K562 (cell line): ENCODE data around the gene ERC2. TPM values are rescaled to one million over a fixed set of nuclear protein-coding genes. Genes with fewer than 3 reads are reported as not detected.

Experiments used
- ATAC-seq: fragments of 200-7000 bp; cut with Tn5 transposase; 3 replicates; pipeline ENCODE4 v1.9.1; 2020; ENCODE audit warnings: moderate library complexity
- BruUV-seq: library from RNA; stranded (reverse); fragments of 400-500 nt; replicated peaks from 2 replicates; lab custom pipeline; 2021; lab: Mats Ljungman, UMichigan
- CTCF ChIA-PET: fragments of 300-600 bp; formaldehyde crosslinking; extraction: SDS; loops from one replicate; lab custom pipeline; 2021; ENCODE audit warnings: low intra/inter-chr PET ratio; lab: Yijun Ruan, JAX
- POLR2A ChIA-PET: fragments of 300-600, 350-650 bp; sonication (Branson Sonifier 250); formaldehyde crosslinking; extraction: SDS; loops from one replicate; lab custom pipeline; 2021; ENCODE audit warnings: antibody characterized with exemption, inconsistent platforms; lab: Yijun Ruan, JAX
- DNase-seq, 4 experiments: peaks; one replicate each; pipeline versions ENCODE4 v3.0.0 to v3.0.0-alpha.2; 2011 to 2018; ENCODE audit warnings: low spot score in 3 of 4, mixed read lengths in 3 of 4; ENCODE audit errors: extremely low read depth in 1 of 4
- FAIRE-seq: peaks from 2 replicates; lab custom pipeline; 2011; peaks lifted over from hg19 to GRCh38; lab: Jason Lieb, UNC
- H2AFZ ChIP-seq: 2 replicates; pipeline ENCODE4 v1.6.0; 2011; ENCODE audit warnings: low read depth, low read length, control low read depth, inconsistent platforms
- H3K27ac ChIP-seq: fragments of 200-600 bp; 3 replicates; pipeline ENCODE4 v1.8.0; 2011; ENCODE audit warnings: low read depth, mild to moderate bottlenecking, control low read depth, inconsistent platforms, low read length, moderate library complexity, mixed read lengths; ENCODE audit errors: extremely low read depth
- H3K27me3 ChIP-seq, 2 experiments: fragments of 300-600 bp in 1 of 2; 2 replicates in 1 of 2; 3 replicates in 1 of 2; pipeline versions ENCODE4 v1.6.0 to v1.8.0; 2011; ENCODE audit warnings: inconsistent platforms in 2 of 2, low read length in 2 of 2, mild to moderate bottlenecking in 1 of 2, mixed read lengths in 1 of 2, moderate library complexity in 1 of 2; ENCODE audit not compliant: control insufficient read depth in 2 of 2, insufficient read depth in 2 of 2
- H3K36me3 ChIP-seq: fragments of 300-600 bp; 3 replicates; pipeline ENCODE4 v1.8.0; 2011; ENCODE audit warnings: mild to moderate bottlenecking, low read length, inconsistent platforms; ENCODE audit not compliant: control insufficient read depth, insufficient read depth
- H3K4me1 ChIP-seq, 2 experiments: fragments of 200-600 bp in 1 of 2; replicated peaks in 1 of 2; 2 replicates in 1 of 2; 3 replicates in 1 of 2; pipeline versions ENCODE4 v1.5.1 to v1.8.0; 2011; ENCODE audit warnings: inconsistent platforms in 2 of 2, low read length in 2 of 2, mild to moderate bottlenecking in 1 of 2, mixed read lengths in 1 of 2, moderate library complexity in 1 of 2; ENCODE audit not compliant: control insufficient read depth in 2 of 2, insufficient read depth in 2 of 2
- H3K4me2 ChIP-seq: 2 replicates; pipeline ENCODE4 v1.6.1; 2011; ENCODE audit warnings: low read length, control low read depth, inconsistent platforms, mixed read lengths; ENCODE audit not compliant: insufficient read depth
- H3K4me3 ChIP-seq: fragments of 200-600 bp; sonication (generic), shearing (Covaris generic); 2 replicates; pipeline ENCODE4 v1.5.1; 2016; ENCODE audit warnings: control low read depth, inconsistent platforms
- H3K79me2 ChIP-seq: fragments of 200-600 bp; 3 replicates; pipeline ENCODE4 v1.8.0; 2011; ENCODE audit warnings: low read length, inconsistent platforms; ENCODE audit not compliant: control insufficient read depth, insufficient read depth
- H3K9ac ChIP-seq, 2 experiments: 2 replicates each; pipeline versions ENCODE4 v1.6.0 to v1.6.1; 2011; ENCODE audit warnings: low read depth in 2 of 2, low read length in 2 of 2, control low read depth in 1 of 2, inconsistent platforms in 1 of 2, mild to moderate bottlenecking in 1 of 2, mixed read lengths in 1 of 2; ENCODE audit not compliant: insufficient read depth in 1 of 2
- H3K9me1 ChIP-seq: one replicate; pipeline ENCODE4 v1.6.0; 2011; ENCODE audit warnings: inconsistent platforms, mild to moderate bottlenecking, low read length, moderate library complexity; ENCODE audit not compliant: control insufficient read depth, insufficient read depth
- H3K9me3 ChIP-seq: replicated peaks from 2 replicates; pipeline ENCODE4 v1.5.1; 2011; ENCODE audit warnings: low read depth, low read length, inconsistent platforms; ENCODE audit not compliant: control insufficient read depth, insufficient read depth
- H4K20me1 ChIP-seq: replicated peaks from 2 replicates; pipeline ENCODE4 v1.6.1; 2011; ENCODE audit warnings: low read length, inconsistent platforms, mixed read lengths; ENCODE audit not compliant: control insufficient read depth, insufficient read depth
- ARID1B ChIP-seq: fragments of 450-650 bp; IDR thresholded peaks from 2 replicates; pipeline ENCODE4 v1.6.1; 2016; ENCODE audit warnings: antibody characterized with exemption, mild to moderate bottlenecking, inconsistent platforms
- DDX20 ChIP-seq: fragments of 450-650 bp; IDR thresholded peaks from 2 replicates; pipeline ENCODE4 v1.6.1; 2016; ENCODE audit warnings: missing genetic modification characterization, low read depth, mild to moderate bottlenecking, missing compliant biosample characterization, moderate library complexity
- ERF ChIP-seq: fragments of 450-650 bp; formaldehyde crosslinking; IDR thresholded peaks from 2 replicates; pipeline ENCODE4 v1.4.0; 2020; ENCODE audit warnings: mild to moderate bottlenecking, mixed read lengths
- EWSR1 ChIP-seq: fragments of 450-650 bp; IDR thresholded peaks from 2 replicates; pipeline ENCODE4 v1.6.1; 2018; ENCODE audit warnings: borderline replicate concordance, mild to moderate bottlenecking, low read depth, moderate library complexity; ENCODE audit not compliant: partially characterized antibody
- FOS ChIP-seq: IDR thresholded peaks from 3 replicates; pipeline ENCODE4 v1.6.1; 2011; ENCODE audit not compliant: insufficient read length; ENCODE audit errors: extremely low read depth
- GABPA ChIP-seq: fragments of 200-800 bp; sonication (Bioruptor generic); conservative IDR thresholded peaks from 2 replicates; pipeline ENCODE4 v1.6.1; 2016; ENCODE audit warnings: low read depth, missing genetic modification characterization, missing compliant biosample characterization
- LCOR ChIP-seq: sonication (generic); formaldehyde crosslinking; IDR thresholded peaks from 2 replicates; pipeline ENCODE4 v1.8.0; 2022; ENCODE audit warnings: mild to moderate bottlenecking, missing genetic modification reagents
- MCM3 ChIP-seq: fragments of 450-650 bp; IDR thresholded peaks from 2 replicates; pipeline ENCODE4 v1.6.1; 2016
- NCOA2 ChIP-seq, 2 experiments: fragments of 450-650 bp; IDR thresholded peaks; 2 replicates each; pipeline ENCODE4 v1.6.1; 2018; ENCODE audit warnings: mild to moderate bottlenecking in 2 of 2, moderate library complexity in 1 of 2; ENCODE audit not compliant: partially characterized antibody in 2 of 2
- RBBP5 ChIP-seq: fragments of 200-600 bp; sonication (generic); IDR thresholded peaks from 2 replicates; pipeline ENCODE4 v1.6.1; 2012; ENCODE audit warnings: borderline replicate concordance, mild to moderate bottlenecking, low read length, control low read depth, inconsistent platforms; ENCODE audit not compliant: insufficient read depth, poor library complexity, severe bottlenecking
- SAFB2 ChIP-seq: fragments of 200-400 bp; formaldehyde crosslinking; IDR thresholded peaks from 2 replicates; pipeline ENCODE4 v1.6.1; 2018; ENCODE audit warnings: borderline replicate concordance, low read length, low read depth, moderate library complexity; ENCODE audit not compliant: severe bottlenecking
- SRSF1 ChIP-seq: fragments of 200-400 bp; formaldehyde crosslinking; IDR thresholded peaks from 2 replicates; pipeline ENCODE4 v1.6.1; 2017; ENCODE audit warnings: mild to moderate bottlenecking, low read depth, low read length, moderate library complexity
- ZFP36 ChIP-seq: fragments of 150-350 bp; IDR thresholded peaks from 2 replicates; pipeline ENCODE4 v1.6.1; 2018; ENCODE audit warnings: low read length, low read depth; ENCODE audit not compliant: partially characterized antibody
- ZNF445 ChIP-seq: fragments of 250-450 bp; sonication (Bioruptor Pico); IDR thresholded peaks from 2 replicates; pipeline ENCODE4 v1.4.0; 2020; ENCODE audit warnings: low read depth, mild to moderate bottlenecking, moderate library complexity
- ZNF79 ChIP-seq: fragments of 250-450 bp; sonication (Bioruptor Pico); IDR thresholded peaks from 2 replicates; pipeline ENCODE4 v1.4.0; 2020; ENCODE audit warnings: low read depth, mild to moderate bottlenecking, moderate library complexity
- ZSCAN29 ChIP-seq: fragments of 450-650 bp; IDR thresholded peaks from 2 replicates; pipeline ENCODE4 v1.6.1; 2017
- WGBS: fragments of 100-300 bp; shearing (Covaris generic); methylation state at CpG from one replicate; pipeline ENCODE4 v1.1.6; 2016; ENCODE audit warnings: low coverage, mixed read lengths; ENCODE audit not compliant: insufficient coverage; ENCODE audit errors: missing lambda C conversion rate; 5-methylcytosine and 5-hydroxymethylcytosine counted together
- in situ Hi-C: fragments of 300-500 bp; cut with MboI; formaldehyde crosslinking; loops from 4 replicates; pipeline ENCODE4 v1.15.0; 2018; ENCODE audit warnings: inconsistent platforms, mixed read lengths
- intact Hi-C: fragments of 100-400 bp; cut with micrococcal nuclease; formaldehyde crosslinking; loops from 2 replicates; pipeline ENCODE4 v1.14.2; 2022
- polyA plus RNA-seq, 8 experiments: library from polyadenylated mRNA; depleted of rRNA in 4 of 8; stranded (reverse) in 5 of 8; unstranded in 3 of 8; fragments of >200 nt; fragmentation: Nextera tagmentation in 2 of 8; fragmentation: Illumina TruSeq in 1 of 8; extraction: Ambion mirVana in 2 of 8; extraction: Trizol in 1 of 8; gene quantifications; 2 replicates each; pipeline versions ENCODE4 v1.2.1 to v1.2.3, GENCODE V29; 2011 to 2014; ENCODE audit warnings: inconsistent platforms in 1 of 8, missing spikeins in 1 of 8
- total RNA-seq, 7 experiments: library from RNA; depleted of rRNA in 6 of 7; stranded (reverse); fragments of >200 nt in 6 of 7; fragmentation: Illumina TruSeq in 2 of 7; extraction: Trizol in 2 of 7; gene quantifications; 2 replicates each; pipeline versions ENCODE4 v1.2.1 to v1.2.3, GENCODE V29; 2011 to 2021; ENCODE audit warnings: low replicate concordance in 1 of 7
- TF ChIP-seq, protein P1 (sequence below): fragments of 250-450 bp; sonication (Bioruptor Pico); IDR thresholded peaks from 2 replicates; pipeline ENCODE4 v1.5.0; 2020; ENCODE audit warnings: mild to moderate bottlenecking, borderline replicate concordance
- TF ChIP-seq, protein P2 (sequence below): sonication (generic); formaldehyde crosslinking; IDR thresholded peaks from 2 replicates; pipeline ENCODE4 v1.8.1; 2022; ENCODE audit warnings: missing genetic modification reagents
- TF ChIP-seq, protein P3 (sequence below): fragments of 450-650 bp; IDR thresholded peaks from 2 replicates; pipeline ENCODE4 v1.6.1; 2016; ENCODE audit warnings: borderline replicate concordance

ERC2 gene
- total and polyA plus RNA-seq, 9 of the 15 experiments (the other 6 are each of a cell fraction or from before 2014, with no cell fraction given): 0.04 to 0.18 (median 0.07) TPM; not detected in 2

DNA sequence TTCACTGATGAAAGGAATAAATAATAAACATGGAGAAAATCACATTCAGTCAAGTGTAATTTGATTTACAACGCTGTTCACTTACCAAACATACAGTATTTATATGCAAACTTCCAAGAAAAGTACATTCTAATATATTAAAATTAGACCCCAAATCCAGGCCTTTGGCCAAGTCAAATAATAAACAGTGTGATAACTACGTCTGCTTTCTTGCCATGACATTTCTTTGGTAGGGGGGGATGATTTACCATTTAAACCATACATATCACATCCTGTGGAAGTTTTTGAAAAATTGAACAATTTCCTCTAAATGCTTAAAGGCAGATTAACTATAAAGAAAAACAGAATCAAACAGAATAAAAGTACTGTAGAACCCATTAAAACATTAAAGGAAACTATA, 613.0 kb downstream of the ERC2 start:
- Histone ChIP-seq H3K36me3 (no peaks in the 10 kb centered on the region), H3K9ac (no peak overlapping the region), H3K9me1 (no peaks in the 10 kb centered on the region), H3K9me3 (no peaks in the 10 kb centered on the region), H3K4me1 (no peaks in the 10 kb centered on the region), H4K20me1 (no peaks in the 10 kb centered on the region), H3K4me3 (no peak overlapping the region), H3K27me3 (no peaks in the 10 kb centered on the region), H3K27ac (no peak overlapping the region), H3K4me2 (no peak overlapping the region), H3K79me2 (no peaks in the 10 kb centered on the region), H2AFZ (no peak overlapping the region)
- intact Hi-C loops: no loop called here
- in situ Hi-C loops: no loop called here
- FAIRE-seq (no peak), DNase-seq (no peak), ATAC-seq (no peak)
- ChIA-PET CTCF (no interaction called here), POLR2A (no interaction called here)
- no TSS peak for BruUV-seq
- 0% methylated on average over 1 of the region's 2 CpGs for WGBS
- TF ChIP-seq ERF (CRISPR knock-in tag) (no peak), ZFP36 (no peak), MCM3 (no peak), DDX20 (tag) (no peak), ZNF445 (CRISPR knock-in tag) (no peak), ZNF79 (no peak), EWSR1 (no peak), GABPA (no peak), SRSF1 (no peak), FOS (no peak), LCOR (CRISPR knock-in tag) (no peak), NCOA2 (IDR thresholded peaks at IDR 0.05; ENCODE audit: partially characterized antibody in 2 of 2) (no peak), RBBP5 (no peak), ARID1B (no peak), ZSCAN29 (no peak), SAFB2 (no peak)
- TF ChIP-seq, protein P1, sequence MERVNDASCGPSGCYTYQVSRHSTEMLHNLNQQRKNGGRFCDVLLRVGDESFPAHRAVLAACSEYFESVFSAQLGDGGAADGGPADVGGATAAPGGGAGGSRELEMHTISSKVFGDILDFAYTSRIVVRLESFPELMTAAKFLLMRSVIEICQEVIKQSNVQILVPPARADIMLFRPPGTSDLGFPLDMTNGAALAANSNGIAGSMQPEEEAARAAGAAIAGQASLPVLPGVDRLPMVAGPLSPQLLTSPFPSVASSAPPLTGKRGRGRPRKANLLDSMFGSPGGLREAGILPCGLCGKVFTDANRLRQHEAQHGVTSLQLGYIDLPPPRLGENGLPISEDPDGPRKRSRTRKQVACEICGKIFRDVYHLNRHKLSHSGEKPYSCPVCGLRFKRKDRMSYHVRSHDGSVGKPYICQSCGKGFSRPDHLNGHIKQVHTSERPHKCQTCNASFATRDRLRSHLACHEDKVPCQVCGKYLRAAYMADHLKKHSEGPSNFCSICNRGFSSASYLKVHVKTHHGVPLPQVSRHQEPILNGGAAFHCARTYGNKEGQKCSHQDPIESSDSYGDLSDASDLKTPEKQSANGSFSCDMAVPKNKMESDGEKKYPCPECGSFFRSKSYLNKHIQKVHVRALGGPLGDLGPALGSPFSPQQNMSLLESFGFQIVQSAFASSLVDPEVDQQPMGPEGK (CRISPR knock-in tag): no peak
- TF ChIP-seq, protein P2, sequence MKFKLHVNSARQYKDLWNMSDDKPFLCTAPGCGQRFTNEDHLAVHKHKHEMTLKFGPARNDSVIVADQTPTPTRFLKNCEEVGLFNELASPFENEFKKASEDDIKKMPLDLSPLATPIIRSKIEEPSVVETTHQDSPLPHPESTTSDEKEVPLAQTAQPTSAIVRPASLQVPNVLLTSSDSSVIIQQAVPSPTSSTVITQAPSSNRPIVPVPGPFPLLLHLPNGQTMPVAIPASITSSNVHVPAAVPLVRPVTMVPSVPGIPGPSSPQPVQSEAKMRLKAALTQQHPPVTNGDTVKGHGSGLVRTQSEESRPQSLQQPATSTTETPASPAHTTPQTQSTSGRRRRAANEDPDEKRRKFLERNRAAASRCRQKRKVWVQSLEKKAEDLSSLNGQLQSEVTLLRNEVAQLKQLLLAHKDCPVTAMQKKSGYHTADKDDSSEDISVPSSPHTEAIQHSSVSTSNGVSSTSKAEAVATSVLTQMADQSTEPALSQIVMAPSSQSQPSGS (CRISPR knock-in tag): no peak
- TF ChIP-seq, protein P3, sequence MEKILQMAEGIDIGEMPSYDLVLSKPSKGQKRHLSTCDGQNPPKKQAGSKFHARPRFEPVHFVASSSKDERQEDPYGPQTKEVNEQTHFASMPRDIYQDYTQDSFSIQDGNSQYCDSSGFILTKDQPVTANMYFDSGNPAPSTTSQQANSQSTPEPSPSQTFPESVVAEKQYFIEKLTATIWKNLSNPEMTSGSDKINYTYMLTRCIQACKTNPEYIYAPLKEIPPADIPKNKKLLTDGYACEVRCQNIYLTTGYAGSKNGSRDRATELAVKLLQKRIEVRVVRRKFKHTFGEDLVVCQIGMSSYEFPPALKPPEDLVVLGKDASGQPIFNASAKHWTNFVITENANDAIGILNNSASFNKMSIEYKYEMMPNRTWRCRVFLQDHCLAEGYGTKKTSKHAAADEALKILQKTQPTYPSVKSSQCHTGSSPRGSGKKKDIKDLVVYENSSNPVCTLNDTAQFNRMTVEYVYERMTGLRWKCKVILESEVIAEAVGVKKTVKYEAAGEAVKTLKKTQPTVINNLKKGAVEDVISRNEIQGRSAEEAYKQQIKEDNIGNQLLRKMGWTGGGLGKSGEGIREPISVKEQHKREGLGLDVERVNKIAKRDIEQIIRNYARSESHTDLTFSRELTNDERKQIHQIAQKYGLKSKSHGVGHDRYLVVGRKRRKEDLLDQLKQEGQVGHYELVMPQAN: no peak
